Lower leg skin (tissue), 3 donors: ENCODE measurements around the gene MT1F.

Experiments used
- POLR2A ChIP-seq, 2 donors: fragments of 450-650 bp; IDR thresholded peaks; one replicate each; pipeline ENCODE4 v1.6.1; 2016 to 2017; ENCODE audit warnings: antibody characterized with exemption in 2 of 2, mild to moderate bottlenecking in 1 of 2, moderate library complexity in 1 of 2
- TF ChIP-seq, protein P1 (sequence below), 3 donors: fragments of 450-650 bp; IDR thresholded peaks; one replicate each; pipeline ENCODE4 v1.5.1; 2016; ENCODE audit warnings: antibody characterized with exemption in 3 of 3, mild to moderate bottlenecking in 3 of 3, moderate library complexity in 2 of 3

GRCh38 chr16:56626685-56627084 is 31.1 kb upstream of the MT1F start:
- TF ChIP-seq, protein P1, sequence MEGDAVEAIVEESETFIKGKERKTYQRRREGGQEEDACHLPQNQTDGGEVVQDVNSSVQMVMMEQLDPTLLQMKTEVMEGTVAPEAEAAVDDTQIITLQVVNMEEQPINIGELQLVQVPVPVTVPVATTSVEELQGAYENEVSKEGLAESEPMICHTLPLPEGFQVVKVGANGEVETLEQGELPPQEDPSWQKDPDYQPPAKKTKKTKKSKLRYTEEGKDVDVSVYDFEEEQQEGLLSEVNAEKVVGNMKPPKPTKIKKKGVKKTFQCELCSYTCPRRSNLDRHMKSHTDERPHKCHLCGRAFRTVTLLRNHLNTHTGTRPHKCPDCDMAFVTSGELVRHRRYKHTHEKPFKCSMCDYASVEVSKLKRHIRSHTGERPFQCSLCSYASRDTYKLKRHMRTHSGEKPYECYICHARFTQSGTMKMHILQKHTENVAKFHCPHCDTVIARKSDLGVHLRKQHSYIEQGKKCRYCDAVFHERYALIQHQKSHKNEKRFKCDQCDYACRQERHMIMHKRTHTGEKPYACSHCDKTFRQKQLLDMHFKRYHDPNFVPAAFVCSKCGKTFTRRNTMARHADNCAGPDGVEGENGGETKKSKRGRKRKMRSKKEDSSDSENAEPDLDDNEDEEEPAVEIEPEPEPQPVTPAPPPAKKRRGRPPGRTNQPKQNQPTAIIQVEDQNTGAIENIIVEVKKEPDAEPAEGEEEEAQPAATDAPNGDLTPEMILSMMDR (IDR thresholded peaks at IDR 0.05): no peak
- no peak for TF ChIP-seq POLR2A (IDR thresholded peaks at IDR 0.05)
